LNCaP clone FGC (cell line): ENCODE data around the gene EGFL8.

Experiments used
- DNase-seq: peaks from one replicate; pipeline ENCODE4 v3.0.0-alpha.2; 2011; ENCODE audit warnings: low read depth
- H3K4me3 ChIP-seq: 2 replicates; pipeline ENCODE4 v1.5.1; 2011; ENCODE audit warnings: mild to moderate bottlenecking, low read depth, low read length, control low read depth
- TF ChIP-seq, protein P1 (sequence below): IDR thresholded peaks from 2 replicates; pipeline ENCODE4 v1.5.1; 2012; ENCODE audit warnings: mild to moderate bottlenecking; ENCODE audit not compliant: control insufficient read depth, insufficient read depth; ENCODE audit errors: extremely low read depth

EGFL8 gene

DNA sequence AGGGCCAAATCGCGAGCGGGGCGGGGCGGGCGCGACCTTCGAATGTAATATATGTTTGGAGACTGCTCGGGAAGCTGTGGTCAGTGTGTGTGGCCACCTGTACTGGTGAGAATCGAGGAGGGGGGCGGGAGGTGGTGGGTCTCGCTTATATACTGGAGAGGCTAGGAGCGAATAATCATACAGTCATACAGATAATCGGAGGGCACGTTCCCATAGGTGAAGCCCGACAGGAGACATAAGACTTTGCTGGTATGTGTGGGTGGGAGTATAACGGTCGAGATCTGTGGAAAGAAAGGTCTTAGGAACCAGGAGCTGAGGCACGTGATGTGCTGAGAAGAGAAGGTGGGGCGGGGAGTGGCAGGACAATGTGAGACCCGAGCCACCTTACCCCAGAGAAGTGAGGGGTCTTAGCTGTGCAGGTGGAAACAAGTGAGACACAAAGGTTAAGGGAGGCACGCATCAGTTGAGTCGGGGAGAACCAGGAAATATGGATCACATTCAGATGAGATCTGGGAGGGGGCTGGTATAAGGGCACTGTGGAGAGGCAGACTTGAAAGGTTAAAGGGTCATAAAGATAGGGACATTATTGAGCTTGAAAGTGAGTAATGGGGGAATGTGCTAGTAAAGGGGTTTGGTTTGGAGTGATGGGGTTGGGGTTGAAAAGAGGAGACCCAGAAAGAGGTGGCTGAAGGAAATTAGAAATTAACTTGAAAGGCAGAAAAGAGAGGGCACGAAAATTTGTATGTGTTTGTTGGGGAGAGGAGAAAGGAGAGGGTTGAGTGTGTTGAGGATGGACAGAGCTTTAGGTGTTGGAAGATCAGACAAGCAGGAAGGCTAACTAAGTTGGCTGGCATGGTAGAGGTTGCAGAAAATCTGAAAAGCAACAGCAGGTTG is 14.4 kb downstream of the EGFL8 start:
- H3K4me3 ChIP-seq, result peak overlapping the region; percentile 99
- TF ChIP-seq, protein P1, sequence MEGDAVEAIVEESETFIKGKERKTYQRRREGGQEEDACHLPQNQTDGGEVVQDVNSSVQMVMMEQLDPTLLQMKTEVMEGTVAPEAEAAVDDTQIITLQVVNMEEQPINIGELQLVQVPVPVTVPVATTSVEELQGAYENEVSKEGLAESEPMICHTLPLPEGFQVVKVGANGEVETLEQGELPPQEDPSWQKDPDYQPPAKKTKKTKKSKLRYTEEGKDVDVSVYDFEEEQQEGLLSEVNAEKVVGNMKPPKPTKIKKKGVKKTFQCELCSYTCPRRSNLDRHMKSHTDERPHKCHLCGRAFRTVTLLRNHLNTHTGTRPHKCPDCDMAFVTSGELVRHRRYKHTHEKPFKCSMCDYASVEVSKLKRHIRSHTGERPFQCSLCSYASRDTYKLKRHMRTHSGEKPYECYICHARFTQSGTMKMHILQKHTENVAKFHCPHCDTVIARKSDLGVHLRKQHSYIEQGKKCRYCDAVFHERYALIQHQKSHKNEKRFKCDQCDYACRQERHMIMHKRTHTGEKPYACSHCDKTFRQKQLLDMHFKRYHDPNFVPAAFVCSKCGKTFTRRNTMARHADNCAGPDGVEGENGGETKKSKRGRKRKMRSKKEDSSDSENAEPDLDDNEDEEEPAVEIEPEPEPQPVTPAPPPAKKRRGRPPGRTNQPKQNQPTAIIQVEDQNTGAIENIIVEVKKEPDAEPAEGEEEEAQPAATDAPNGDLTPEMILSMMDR, result no peak
- DNase-seq, result no peak

DNA sequence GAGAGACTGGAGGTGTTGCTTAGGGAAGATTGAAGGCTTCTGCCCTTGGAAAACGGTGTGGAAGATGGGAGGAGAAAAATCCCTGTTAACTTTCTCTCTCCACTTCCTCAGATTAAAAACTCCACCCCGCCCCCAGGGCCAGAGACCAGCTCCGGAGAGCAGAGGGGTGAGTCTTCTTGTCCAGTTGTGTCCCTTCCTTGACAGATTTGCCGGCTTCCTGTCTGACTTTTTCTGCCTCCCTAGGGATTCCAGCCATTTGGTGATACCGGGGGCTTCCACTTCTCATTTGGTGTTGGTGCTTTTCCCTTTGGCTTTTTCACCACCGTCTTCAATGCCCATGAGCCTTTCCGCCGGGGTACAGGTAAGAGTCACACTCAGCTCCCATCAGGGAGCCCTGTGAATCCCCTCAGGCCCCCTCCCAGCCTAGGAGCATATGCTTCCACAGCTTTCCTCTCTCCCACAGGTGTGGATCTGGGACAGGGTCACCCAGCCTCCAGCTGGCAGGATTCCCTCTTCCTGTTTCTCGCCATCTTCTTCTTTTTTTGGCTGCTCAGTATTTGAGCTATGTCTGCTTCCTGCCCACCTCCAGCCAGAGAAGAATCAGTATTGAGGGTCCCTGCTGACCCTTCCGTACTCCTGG is 15.5 kb downstream of the EGFL8 start:
- TF ChIP-seq, protein P1, result no peak
- no peak overlapping the region for H3K4me3 ChIP-seq
- no peak for DNase-seq

DNA sequence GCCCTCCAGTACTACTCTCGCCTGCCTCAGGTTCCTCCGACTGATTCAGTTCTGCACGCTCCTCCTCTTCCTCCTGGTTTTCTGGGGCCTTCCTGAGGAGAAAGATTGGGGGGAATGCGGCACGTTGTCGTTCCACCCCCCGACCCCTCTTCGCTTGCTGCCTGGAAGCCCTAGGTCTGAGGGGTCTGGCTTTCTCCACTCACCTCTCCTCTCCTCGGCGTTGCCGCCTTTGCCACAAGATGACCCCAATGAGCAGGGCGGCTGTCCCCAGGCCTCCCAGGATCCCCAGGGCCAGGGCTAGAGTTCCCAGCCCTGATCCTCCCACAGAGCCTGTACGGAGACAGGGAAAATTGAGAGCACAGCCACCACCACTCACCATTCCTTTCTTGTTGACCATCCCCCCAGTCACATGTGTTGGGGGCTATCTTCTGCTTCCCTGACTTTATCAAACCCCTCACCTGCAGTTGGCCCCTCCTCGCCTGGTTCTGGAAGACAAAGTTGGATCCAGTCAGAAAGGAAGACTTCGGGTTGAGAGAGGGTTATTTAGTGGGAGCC is 16.8 kb downstream of the EGFL8 start:
- DNase-seq, result no peak
- TF ChIP-seq, protein P1, result no peak
- H3K4me3 ChIP-seq, result no peak overlapping the region

DNA sequence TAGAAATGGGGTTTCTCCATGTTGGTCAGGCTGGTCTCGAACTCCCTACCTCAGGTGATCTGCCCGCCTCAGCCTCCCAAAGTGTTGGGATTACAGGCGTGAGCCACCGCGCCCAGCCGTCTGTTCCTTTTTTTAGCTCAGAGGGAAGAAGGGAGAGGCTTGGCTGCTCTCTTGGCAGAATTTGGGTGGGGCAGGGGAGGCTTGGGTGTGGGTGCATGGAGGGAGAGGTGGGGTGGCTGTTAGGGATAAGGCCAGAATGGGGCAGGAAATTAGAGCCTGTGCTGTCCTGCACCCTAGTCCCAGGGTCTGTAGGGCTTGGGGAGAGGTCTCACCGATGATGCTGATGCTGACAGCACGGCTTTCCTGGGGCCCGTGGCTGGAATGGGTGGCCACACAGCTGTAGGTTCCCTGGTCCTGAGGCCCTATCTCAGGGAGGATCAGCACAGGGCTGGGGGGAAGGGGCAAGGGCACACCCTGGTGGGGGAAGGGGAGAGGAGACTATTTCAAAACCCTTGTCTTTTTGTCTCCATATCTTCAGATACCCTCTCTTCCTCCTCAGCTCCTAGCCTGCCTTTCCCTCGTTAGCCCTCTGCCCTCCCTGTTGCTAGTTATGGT is 17.6 kb downstream of the EGFL8 start:
- H3K4me3 ChIP-seq, result no peak overlapping the region
- TF ChIP-seq, protein P1, result no peak
- DNase-seq, result no peak

DNA sequence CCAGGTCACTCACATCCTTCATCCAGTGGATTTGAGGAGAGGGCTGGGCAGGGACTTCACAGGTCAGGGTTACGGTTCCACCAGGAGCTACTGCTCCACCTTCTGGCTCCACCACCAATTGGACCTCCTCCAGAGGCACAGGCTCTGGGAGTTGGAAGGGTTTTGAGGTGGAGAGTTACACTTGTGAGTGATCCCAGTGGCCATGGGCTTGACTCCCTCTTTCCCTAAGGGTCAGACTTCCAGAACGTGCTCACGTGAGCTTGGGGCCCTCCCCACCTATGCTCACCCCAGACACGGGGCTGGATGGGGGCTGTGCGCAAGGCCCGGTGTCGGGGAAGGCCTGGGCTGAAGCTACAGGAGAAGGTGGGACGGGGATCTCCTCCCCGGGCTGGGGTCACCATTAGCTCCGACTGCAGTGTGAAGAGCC is 18.2 kb downstream of the EGFL8 start:
- no peak for DNase-seq
- TF ChIP-seq, protein P1, result no peak
- no peak overlapping the region for H3K4me3 ChIP-seq

DNA sequence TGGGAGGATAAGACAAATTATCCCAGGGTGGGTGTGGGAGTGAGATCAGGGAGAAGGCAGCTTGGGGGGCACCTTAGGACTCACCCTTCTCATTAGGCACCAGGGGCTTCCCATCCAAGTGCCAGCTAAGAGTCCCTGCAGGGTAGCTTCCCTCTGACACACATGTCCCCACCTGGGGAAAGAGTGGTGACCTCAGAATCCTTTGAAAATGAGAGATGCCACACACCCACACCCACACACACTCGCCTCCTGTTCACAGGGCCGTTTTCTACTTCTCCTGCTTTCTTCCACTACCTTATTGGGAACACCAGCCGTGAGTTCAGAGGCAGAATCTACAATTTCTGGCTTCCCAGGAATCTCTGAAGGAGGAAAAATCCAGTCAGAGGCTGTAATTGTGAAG is 18.6 kb downstream of the EGFL8 start:
- TF ChIP-seq, protein P1, result no peak
- no peak overlapping the region for H3K4me3 ChIP-seq
- DNase-seq, result no peak
